Body of pancreas (tissue), 4 donors: ENCODE data around the gene CYP46A1. TPM values are rescaled to one million over a fixed set of nuclear protein-coding genes. Genes with fewer than 3 reads are reported as not detected.

ENCODE experiments used
- ATAC-seq: fragments of 150-250 bp; one replicate; pipeline ENCODE4 v1.9.1; 2016
- DNase-seq, 4 donors: peaks; one replicate each; pipeline ENCODE4 v3.0.0-alpha.2; 2019
- H3K27ac ChIP-seq, 4 donors: fragments of 200-600 bp; sonication (generic); 1 replicate in 3 of 4; 2 replicates in 1 of 4; pipeline versions ENCODE4 v1.5.1 to v1.6.1; 2016 to 2019; ENCODE audit warnings: mild to moderate bottlenecking in 1 of 4, mixed read lengths in 1 of 4, moderate library complexity in 1 of 4
- H3K27me3 ChIP-seq, 2 donors: fragments of 200-600 bp; sonication (generic); one replicate each; pipeline ENCODE4 v1.6.0; 2016; ENCODE audit warnings: mild to moderate bottlenecking in 1 of 2
- H3K36me3 ChIP-seq, 2 donors: fragments of 200-600 bp; sonication (generic); replicated peaks in 1 of 2; 2 replicates each; pipeline ENCODE4 v1.5.1; 2016; ENCODE audit warnings: low read depth in 2 of 2; ENCODE audit not compliant: insufficient read depth in 1 of 2
- H3K4me1 ChIP-seq: fragments of 200-600 bp; sonication (generic); one replicate; pipeline ENCODE4 v1.6.0; 2016
- H3K4me3 ChIP-seq, 2 donors: fragments of 200-600 bp; sonication (generic); 1 replicate in 1 of 2; 2 replicates in 1 of 2; pipeline ENCODE4 v1.5.1; 2016 to 2019
- H3K9me3 ChIP-seq, 3 donors: fragments of 200-600 bp; sonication (generic); 1 replicate in 2 of 3; 2 replicates in 1 of 3; pipeline ENCODE4 v1.5.1; 2016
- POLR2A ChIP-seq, 3 donors: fragments of 450-650 bp; IDR thresholded peaks; one replicate each; pipeline ENCODE4 v1.6.1; 2016; ENCODE audit warnings: antibody characterized with exemption in 3 of 3, mild to moderate bottlenecking in 2 of 3
- WGBS, 2 donors: methylation state at CpG; one replicate each; pipeline ENCODE4 v1.1.5; 2017; 5-methylcytosine and 5-hydroxymethylcytosine counted together
- intact Hi-C: fragments of 100-400 bp; cut with DNase I; formaldehyde crosslinking; loops from one replicate; pipeline ENCODE4 v1.15.1; 2023
- total RNA-seq, 2 donors: library from RNA; depleted of rRNA; stranded (reverse); fragments of >200 nt; gene quantifications; one replicate each; pipeline ENCODE4 v1.1.0, GENCODE V29; 2016
- TF ChIP-seq, protein P1 (sequence below), 7 experiments: fragments of 450-650 bp in 4 of 7; fragments of 200-600 bp in 3 of 7; sonication (generic) in 3 of 7; IDR thresholded peaks; one replicate each; pipeline ENCODE4 v1.5.1; 2016 to 2019; ENCODE audit warnings: antibody characterized with exemption in 7 of 7

Gene CYP46A1
- total RNA-seq, 2 donors from 2014 or later, result 1.3 to 4.9 TPM

DNA sequence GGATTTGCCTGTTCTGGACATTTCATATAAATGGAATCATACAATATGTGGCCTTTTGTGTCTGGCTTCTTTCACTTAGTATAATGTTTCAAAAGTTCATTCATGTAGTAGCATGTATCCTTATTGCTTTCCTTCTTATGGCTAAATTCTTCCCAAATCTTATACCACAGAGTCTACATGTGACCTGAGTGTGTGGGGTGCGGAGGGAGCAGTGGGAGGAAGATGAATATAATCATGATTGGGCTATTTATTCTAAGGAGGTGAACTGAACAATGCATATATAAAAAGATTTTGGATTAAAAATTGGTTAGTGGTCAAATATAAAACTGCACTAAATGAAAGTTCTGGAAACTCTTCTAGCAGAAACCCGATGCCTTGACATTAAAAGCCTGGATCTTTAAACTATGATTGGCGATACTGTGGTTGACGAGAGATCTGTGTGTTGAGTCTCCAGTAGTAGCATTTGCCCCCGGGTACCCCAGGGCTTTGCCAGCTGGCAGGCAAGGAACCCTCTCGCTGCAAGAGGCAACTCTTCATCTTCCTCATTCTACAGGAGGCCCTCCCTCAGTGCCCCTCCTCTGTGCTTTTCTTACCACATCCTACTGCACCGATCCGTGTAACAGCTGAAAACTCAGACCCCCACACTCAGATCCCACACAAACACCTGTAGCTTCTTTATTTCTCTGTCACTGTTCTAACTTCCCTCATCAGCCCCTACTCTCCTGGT, 2.6 kb downstream of the CYP46A1 start:
- Histone ChIP-seq H3K4me1 (peaks cover 14% of the 10 kb centered on the region), H3K27ac (no peak overlapping the region), H3K36me3 (no peaks in the 10 kb centered on the region), H3K4me3 (no peak overlapping the region), H3K27me3 (no peaks in the 10 kb centered on the region), H3K9me3 (no peaks in the 10 kb centered on the region)
- DNase-seq, result no peak
- ATAC-seq, result no peak
- intact Hi-C loops, result no loop called here
- 84 to 90% methylated on average over 8 of the region's 8 CpGs for WGBS, 2 donors
- TF ChIP-seq, protein P1, sequence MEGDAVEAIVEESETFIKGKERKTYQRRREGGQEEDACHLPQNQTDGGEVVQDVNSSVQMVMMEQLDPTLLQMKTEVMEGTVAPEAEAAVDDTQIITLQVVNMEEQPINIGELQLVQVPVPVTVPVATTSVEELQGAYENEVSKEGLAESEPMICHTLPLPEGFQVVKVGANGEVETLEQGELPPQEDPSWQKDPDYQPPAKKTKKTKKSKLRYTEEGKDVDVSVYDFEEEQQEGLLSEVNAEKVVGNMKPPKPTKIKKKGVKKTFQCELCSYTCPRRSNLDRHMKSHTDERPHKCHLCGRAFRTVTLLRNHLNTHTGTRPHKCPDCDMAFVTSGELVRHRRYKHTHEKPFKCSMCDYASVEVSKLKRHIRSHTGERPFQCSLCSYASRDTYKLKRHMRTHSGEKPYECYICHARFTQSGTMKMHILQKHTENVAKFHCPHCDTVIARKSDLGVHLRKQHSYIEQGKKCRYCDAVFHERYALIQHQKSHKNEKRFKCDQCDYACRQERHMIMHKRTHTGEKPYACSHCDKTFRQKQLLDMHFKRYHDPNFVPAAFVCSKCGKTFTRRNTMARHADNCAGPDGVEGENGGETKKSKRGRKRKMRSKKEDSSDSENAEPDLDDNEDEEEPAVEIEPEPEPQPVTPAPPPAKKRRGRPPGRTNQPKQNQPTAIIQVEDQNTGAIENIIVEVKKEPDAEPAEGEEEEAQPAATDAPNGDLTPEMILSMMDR (IDR thresholded peaks at IDR 0.05), result no peak
- no peak for TF ChIP-seq POLR2A (IDR thresholded peaks at IDR 0.05)

DNA sequence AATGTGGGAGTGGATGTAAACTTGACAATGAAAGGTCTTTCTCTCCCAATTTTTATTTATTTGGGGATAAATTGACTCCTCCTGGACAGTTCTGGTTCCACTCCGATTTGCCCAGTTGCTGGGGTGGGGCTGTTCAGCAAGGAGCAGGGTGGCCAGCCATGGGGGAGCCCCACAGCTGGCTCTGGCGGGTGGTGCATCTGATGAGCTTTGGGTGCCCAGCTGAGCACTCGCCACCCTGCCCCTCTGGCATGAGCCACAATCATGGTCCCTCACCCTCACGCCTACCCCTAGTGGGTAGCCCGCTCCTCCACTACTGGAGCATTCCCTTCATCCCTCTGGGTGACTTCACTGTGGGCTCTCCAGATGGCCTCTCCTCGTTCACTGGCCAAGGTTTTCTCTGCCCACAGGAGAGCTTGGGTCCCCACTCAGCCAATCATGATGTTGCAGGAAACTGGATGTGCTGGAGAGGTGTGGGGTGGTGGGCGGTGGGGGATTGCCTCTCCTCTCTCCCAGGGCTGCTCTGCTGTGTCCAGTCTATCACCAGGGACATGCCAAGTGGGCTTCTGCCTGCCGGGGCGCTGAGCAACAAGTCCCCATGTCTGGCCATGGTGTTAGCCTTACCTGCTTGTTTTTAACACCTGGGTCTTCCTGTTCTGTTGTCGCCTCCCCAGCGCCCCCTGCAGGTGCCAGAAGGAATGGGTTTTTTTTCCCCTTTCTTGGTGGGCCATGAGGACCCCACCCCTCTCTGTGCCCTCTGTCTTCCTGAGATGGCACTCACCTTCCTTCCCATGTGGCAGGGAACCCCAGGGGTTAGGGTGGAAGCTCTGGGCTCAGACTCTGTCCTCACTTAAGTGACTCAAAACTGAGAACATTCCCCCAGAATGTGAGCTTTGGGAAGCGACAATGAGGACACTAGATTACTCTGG, 3.4 kb downstream of the CYP46A1 start:
- no peak for ATAC-seq
- Histone ChIP-seq H3K36me3 (no peaks in the 10 kb centered on the region), H3K4me3 (no peak overlapping the region), H3K27ac (no peak overlapping the region), H3K4me1 (peaks cover 14% of the 10 kb centered on the region), H3K27me3 (no peaks in the 10 kb centered on the region), H3K9me3 (no peaks in the 10 kb centered on the region)
- peak in 2 of 4 donors; percentile 31 to 43 for DNase-seq
- TF ChIP-seq, protein P1 (IDR thresholded peaks at IDR 0.05), result peak; percentile 34 to 62 (median 43)
- TF ChIP-seq POLR2A (IDR thresholded peaks at IDR 0.05), result no peak
- intact Hi-C loops, result no loop called here
- WGBS, 2 donors, result 63% methylated on average over 11 to 12 of the region's 12 CpGs

DNA sequence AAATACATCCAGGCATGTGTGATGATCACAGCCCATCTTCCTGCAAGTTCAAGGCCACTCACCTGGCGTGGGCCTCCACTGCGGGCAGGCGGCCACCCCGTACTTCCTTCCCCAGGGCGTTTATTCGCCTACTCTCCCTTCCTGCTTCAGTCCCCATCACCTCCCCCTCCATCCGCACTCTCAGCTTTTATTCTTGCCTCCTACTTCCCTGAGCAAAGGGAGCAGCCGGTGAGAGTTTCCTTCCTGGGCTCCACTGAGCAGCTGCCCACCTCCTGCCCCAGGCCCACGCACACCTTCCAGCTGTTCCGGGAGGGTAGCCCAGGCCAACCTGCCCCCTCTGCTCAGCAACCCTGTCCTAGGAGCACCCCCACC, 4.1 kb downstream of the CYP46A1 start:
- H3K27me3 ChIP-seq, result no peaks in the 10 kb centered on the region
- no peak for TF ChIP-seq POLR2A (IDR thresholded peaks at IDR 0.05)
- TF ChIP-seq, protein P1 (IDR thresholded peaks at IDR 0.05), result no peak
- no peaks in the 10 kb centered on the region for H3K36me3 ChIP-seq
- DNase-seq, result no peak
- no peak overlapping the region for H3K4me3 ChIP-seq
- 73 to 84% methylated on average over 10 of the region's 10 CpGs for WGBS, 2 donors
- no peak for ATAC-seq
- peaks cover 9% of the 10 kb centered on the region for H3K4me1 ChIP-seq
- H3K9me3 ChIP-seq, result no peaks in the 10 kb centered on the region
- intact Hi-C loops, result no loop called here
- no peak overlapping the region for H3K27ac ChIP-seq

DNA sequence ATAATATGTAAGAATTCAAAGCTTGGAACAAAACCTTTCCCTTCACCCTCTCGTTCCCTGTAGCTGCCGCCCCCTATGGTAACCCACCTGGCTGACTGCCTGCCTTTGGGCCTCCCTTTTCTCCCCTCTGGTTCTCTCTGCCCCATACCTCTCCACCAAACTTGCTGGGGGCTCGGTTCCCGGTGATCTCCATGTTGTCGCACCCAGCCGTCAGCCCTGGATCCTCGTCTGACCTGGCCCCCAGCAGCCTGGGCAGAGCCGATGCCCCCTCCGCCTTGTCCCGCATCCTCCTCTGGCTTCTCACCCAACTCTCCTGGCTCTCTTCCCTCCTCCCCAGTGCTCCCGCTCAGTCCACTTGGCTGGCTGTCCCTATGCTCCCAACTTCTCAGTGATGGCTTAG, 4.5 kb downstream of the CYP46A1 start:
- ATAC-seq (no peak), DNase-seq (no peak)
- WGBS, 2 donors, result 90 to 93% methylated on average over 11 of the region's 11 CpGs
- TF ChIP-seq, protein P1 (IDR thresholded peaks at IDR 0.05), result no peak
- no peak for TF ChIP-seq POLR2A (IDR thresholded peaks at IDR 0.05)
- Histone ChIP-seq H3K4me1 (peaks cover 5% of the 10 kb centered on the region), H3K4me3 (no peak overlapping the region), H3K27me3 (no peaks in the 10 kb centered on the region), H3K9me3 (no peaks in the 10 kb centered on the region), H3K36me3 (no peaks in the 10 kb centered on the region), H3K27ac (no peak overlapping the region)
- intact Hi-C loops, result no loop called here
